SU-DHL-6 (cell line): Measurements from ENCODE around the gene JMJD4.

ENCODE experiments used
- H2AFZ ChIP-seq: fragments of 200-600 bp; sonication (generic); 2 replicates; pipeline ENCODE4 v1.6.1; 2014; ENCODE audit warnings: low read depth, mild to moderate bottlenecking, moderate library complexity, mixed read lengths, antibody characterized with exemption, low read length; ENCODE audit not compliant: severe bottlenecking
- H3F3A ChIP-seq: fragments of 200-600 bp; shearing (Covaris generic); 2 replicates; pipeline ENCODE4 v1.6.0; 2016; ENCODE audit warnings: antibody characterized with exemption, mild to moderate bottlenecking; ENCODE audit not compliant: insufficient read depth
- H3K27ac ChIP-seq: fragments of 200-600 bp; sonication (generic); 2 replicates; pipeline ENCODE4 v1.5.1; 2016; ENCODE audit warnings: low read depth, mild to moderate bottlenecking, low read length, moderate library complexity, mixed read lengths
- H3K27me3 ChIP-seq: fragments of 200-600 bp; sonication (generic), shearing (Covaris generic); 2 replicates; pipeline ENCODE4 v1.6.0; 2014; ENCODE audit warnings: mild to moderate bottlenecking, low read length
- H3K36me3 ChIP-seq: fragments of 200-600 bp; sonication (generic); 2 replicates; pipeline ENCODE4 v1.6.1; 2014; ENCODE audit warnings: mild to moderate bottlenecking, low read length, mixed read lengths
- H3K4me2 ChIP-seq: fragments of 300-600, 200-600 bp; shearing (Covaris generic), sonication (generic); 2 replicates; pipeline ENCODE4 v1.6.0; 2014; ENCODE audit warnings: low read length, low read depth, mild to moderate bottlenecking; ENCODE audit not compliant: poor library complexity, severe bottlenecking
- H3K4me3 ChIP-seq: fragments of 200-600 bp; sonication (generic); 2 replicates; pipeline ENCODE4 v1.5.1; 2014; ENCODE audit warnings: antibody characterized with exemption, low read length, mild to moderate bottlenecking, mixed read lengths; ENCODE audit not compliant: insufficient read depth, poor library complexity, severe bottlenecking
- H3K79me2 ChIP-seq: fragments of 200-600 bp; sonication (generic); 2 replicates; pipeline ENCODE4 v1.6.1; 2014; ENCODE audit warnings: mild to moderate bottlenecking, low read length, moderate library complexity; ENCODE audit not compliant: insufficient read depth
- H3K9ac ChIP-seq: fragments of 200-600 bp; sonication (generic); 2 replicates; pipeline ENCODE4 v1.7.0; 2014; ENCODE audit warnings: mild to moderate bottlenecking, low read length
- H3K9me2 ChIP-seq: fragments of 200-600 bp; sonication (generic); replicated peaks from 2 replicates; pipeline ENCODE4 v1.6.1; 2014; ENCODE audit warnings: low read length; ENCODE audit not compliant: insufficient read depth
- H3K9me3 ChIP-seq: fragments of 200-600 bp; sonication (generic); 2 replicates; pipeline ENCODE4 v1.6.1; 2014; ENCODE audit warnings: low read length, mixed read lengths; ENCODE audit not compliant: insufficient read depth
- H4K20me1 ChIP-seq: fragments of 200-600 bp; sonication (generic); 2 replicates; pipeline ENCODE4 v1.6.1; 2014; ENCODE audit warnings: low read depth, mild to moderate bottlenecking, antibody characterized with exemption, low read length, moderate library complexity, mixed read lengths
- EZH2phosphoT487 ChIP-seq: fragments of 200-600 bp; sonication (generic), shearing (Covaris generic); conservative IDR thresholded peaks from 2 replicates; pipeline ENCODE4 v1.6.1; 2018; ENCODE audit warnings: mild to moderate bottlenecking, antibody characterized with exemption, low read length, moderate library complexity, mixed read lengths
- TF ChIP-seq, protein P1 (sequence below): fragments of 200-600 bp; sonication (generic); IDR thresholded peaks from one replicate; pipeline ENCODE4 v1.5.1; 2017; ENCODE audit warnings: antibody characterized with exemption, mild to moderate bottlenecking, low read length, moderate library complexity; ENCODE audit not compliant: insufficient read depth, poor library complexity, severe bottlenecking

JMJD4 gene

DNA sequence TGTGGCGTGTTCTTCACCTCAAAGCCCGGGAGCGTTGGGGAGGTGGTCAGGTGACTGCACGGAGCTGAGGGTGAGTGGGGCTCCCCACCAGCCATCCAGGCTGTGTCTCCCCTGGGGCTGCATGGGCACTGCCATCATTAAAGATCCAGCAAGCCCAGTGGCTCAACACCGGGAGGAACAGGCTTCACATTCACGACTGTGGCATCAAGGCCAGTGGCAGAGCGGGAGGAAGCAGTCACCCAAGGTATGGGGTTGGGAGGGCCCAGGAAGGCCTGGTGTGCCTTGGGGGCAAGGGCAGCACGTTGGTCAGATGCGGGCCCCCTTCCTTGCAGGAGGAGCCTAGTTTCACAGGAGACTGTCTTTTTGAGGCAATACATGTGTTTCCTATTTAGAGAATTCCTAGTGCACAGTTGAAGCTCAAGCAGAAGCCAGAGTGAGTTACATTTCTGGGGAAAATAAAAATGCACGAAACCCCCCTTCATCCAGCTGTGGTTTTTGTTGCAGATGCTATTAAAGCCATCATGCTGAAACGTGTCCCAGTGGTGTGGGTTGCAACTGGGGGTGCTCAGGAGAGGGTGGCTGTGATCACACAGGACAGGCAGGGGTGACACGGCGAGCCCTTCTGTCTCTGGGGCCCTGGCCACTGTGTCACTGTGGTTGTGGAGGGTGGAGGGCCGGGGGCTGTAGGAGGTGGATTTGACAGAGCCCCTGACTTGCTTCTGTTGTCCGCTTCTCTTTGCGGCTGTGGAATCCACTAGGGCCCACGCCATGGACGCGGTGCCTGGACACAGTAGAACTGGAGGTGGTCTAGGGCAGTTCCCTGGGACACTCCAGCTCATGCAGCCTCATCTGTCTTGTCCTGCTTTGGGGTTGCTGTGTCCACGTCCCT is 34.2 kb upstream of the JMJD4 start:
- Histone ChIP-seq H2AFZ (no peak overlapping the region), H3K4me2 (no peak overlapping the region), H3K9me3 (no peaks in the 10 kb centered on the region), H3K27ac (no peak overlapping the region), H3K4me3 (no peak overlapping the region), H4K20me1 (no peaks in the 10 kb centered on the region), H3K9me2 (no peaks in the 10 kb centered on the region), H3K36me3 (no peaks in the 10 kb centered on the region), H3K27me3 (no peaks in the 10 kb centered on the region), H3F3A (no peaks in the 10 kb centered on the region), H3K79me2 (no peaks in the 10 kb centered on the region), H3K9ac (no peak overlapping the region)
- TF ChIP-seq EZH2phosphoT487 = no peak
- TF ChIP-seq, protein P1, sequence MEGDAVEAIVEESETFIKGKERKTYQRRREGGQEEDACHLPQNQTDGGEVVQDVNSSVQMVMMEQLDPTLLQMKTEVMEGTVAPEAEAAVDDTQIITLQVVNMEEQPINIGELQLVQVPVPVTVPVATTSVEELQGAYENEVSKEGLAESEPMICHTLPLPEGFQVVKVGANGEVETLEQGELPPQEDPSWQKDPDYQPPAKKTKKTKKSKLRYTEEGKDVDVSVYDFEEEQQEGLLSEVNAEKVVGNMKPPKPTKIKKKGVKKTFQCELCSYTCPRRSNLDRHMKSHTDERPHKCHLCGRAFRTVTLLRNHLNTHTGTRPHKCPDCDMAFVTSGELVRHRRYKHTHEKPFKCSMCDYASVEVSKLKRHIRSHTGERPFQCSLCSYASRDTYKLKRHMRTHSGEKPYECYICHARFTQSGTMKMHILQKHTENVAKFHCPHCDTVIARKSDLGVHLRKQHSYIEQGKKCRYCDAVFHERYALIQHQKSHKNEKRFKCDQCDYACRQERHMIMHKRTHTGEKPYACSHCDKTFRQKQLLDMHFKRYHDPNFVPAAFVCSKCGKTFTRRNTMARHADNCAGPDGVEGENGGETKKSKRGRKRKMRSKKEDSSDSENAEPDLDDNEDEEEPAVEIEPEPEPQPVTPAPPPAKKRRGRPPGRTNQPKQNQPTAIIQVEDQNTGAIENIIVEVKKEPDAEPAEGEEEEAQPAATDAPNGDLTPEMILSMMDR = no peak

DNA sequence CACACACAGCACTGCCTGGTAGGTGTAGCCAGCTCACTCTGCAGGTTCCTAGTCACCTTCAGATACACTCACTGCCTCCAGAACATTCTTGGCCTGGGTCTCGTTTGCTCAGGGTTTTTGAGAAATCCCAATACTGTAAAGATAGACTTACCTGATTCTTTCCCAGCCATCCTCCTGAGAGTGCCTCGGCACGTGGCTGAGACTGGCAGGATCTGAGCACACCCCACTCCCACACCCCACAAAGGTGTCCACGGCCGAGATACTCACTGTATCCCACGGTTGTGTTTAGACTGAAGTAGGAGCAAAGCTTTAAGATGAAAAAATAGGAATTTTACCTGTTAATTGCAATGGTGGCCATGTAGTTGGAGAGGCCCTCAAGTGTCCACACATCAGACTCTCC is 33.5 kb upstream of the JMJD4 start:
- TF ChIP-seq, protein P1 = no peak
- no peak for TF ChIP-seq EZH2phosphoT487
- Histone ChIP-seq H2AFZ (no peak overlapping the region), H3K79me2 (no peaks in the 10 kb centered on the region), H4K20me1 (no peaks in the 10 kb centered on the region), H3K9ac (no peak overlapping the region), H3F3A (no peaks in the 10 kb centered on the region), H3K27ac (no peak overlapping the region), H3K9me3 (no peaks in the 10 kb centered on the region), H3K9me2 (no peaks in the 10 kb centered on the region), H3K27me3 (no peaks in the 10 kb centered on the region), H3K4me2 (no peak overlapping the region), H3K4me3 (no peak overlapping the region), H3K36me3 (no peaks in the 10 kb centered on the region)

DNA sequence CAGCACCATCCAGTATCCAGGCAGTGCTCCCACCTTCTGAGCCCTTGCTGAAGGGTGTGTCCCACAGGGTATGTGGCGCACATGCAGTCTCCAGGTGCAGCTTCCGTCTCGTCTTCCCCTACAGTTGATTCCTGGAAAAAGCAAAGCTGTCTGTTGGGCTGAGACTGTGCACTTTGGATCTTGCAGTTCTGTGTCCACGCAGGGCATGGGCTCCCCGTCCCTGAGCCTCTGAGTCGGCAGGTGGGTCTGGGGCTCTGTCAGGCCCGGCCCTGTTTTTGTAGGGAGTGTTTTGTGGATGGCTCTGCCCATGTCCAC is 33.0 kb upstream of the JMJD4 start:
- H4K20me1 ChIP-seq = no peaks in the 10 kb centered on the region
- no peak overlapping the region for H3K9ac ChIP-seq
- no peak overlapping the region for H3K27ac ChIP-seq
- H3K27me3 ChIP-seq = no peaks in the 10 kb centered on the region
- TF ChIP-seq EZH2phosphoT487 = no peak
- TF ChIP-seq, protein P1 = no peak
- H3F3A ChIP-seq = no peaks in the 10 kb centered on the region
- no peaks in the 10 kb centered on the region for H3K9me2 ChIP-seq
- H3K79me2 ChIP-seq = 0 out of 2 replicates have a peak, but pooled peaks cover 5% of the 10 kb centered on the region
- no peak overlapping the region for H3K4me2 ChIP-seq
- no peak overlapping the region for H3K4me3 ChIP-seq
- no peak overlapping the region for H2AFZ ChIP-seq
- no peaks in the 10 kb centered on the region for H3K9me3 ChIP-seq
- no peaks in the 10 kb centered on the region for H3K36me3 ChIP-seq
